A673 (cell line): Measurements from ENCODE around the gene PDLIM1. TPM values are rescaled to one million over a fixed set of nuclear protein-coding genes. Genes with fewer than 3 reads are reported as not detected.
"Not testable (repeated sequence)": the region's sequence is repeated elsewhere in the genome, so short reads cannot be mapped to it uniquely, and the experiment has no call there.

Experiments used
- BruUV-seq: library from RNA; stranded (reverse); fragments of 400-500 nt; replicated peaks from 2 replicates; lab custom pipeline; 2021; lab: Mats Ljungman, UMichigan
- CTCF ChIA-PET: fragments of 300-600 bp; sonication (Branson Sonifier 250); formaldehyde crosslinking; loops from one replicate; lab custom pipeline; 2022; ENCODE audit warnings: antibody characterized with exemption; lab: Charles Lee
- POLR2A ChIA-PET: fragments of 300-600 bp; sonication (Branson Sonifier 250); formaldehyde crosslinking; loops from one replicate; lab custom pipeline; 2022; ENCODE audit warnings: antibody characterized with exemption; ENCODE audit not compliant: low non-redundant PET; lab: Charles Lee
- DNase-seq: peaks from one replicate; pipeline ENCODE4 v3.0.0-alpha.2; 2015; ENCODE audit warnings: low spot score
- H3K27ac ChIP-seq: fragments of 200-600 bp; sonication (generic); 2 replicates; pipeline ENCODE4 v1.5.1; 2016; ENCODE audit warnings: mixed run types, low read depth, mild to moderate bottlenecking, mixed read lengths, antibody characterized with exemption, low read length; ENCODE audit not compliant: poor library complexity, severe bottlenecking
- H3K27me3 ChIP-seq: fragments of 200-600 bp; sonication (generic); replicated peaks from 2 replicates; pipeline ENCODE4 v1.6.1; 2017; ENCODE audit warnings: mixed run types, low read depth, mild to moderate bottlenecking, mixed read lengths, antibody characterized with exemption, low read length; ENCODE audit not compliant: insufficient read depth, poor library complexity
- H3K36me3 ChIP-seq: fragments of 200-600 bp; sonication (generic); 2 replicates; pipeline ENCODE4 v1.6.1; 2016; ENCODE audit warnings: mixed run types, mild to moderate bottlenecking, mixed read lengths, antibody characterized with exemption, low read length; ENCODE audit not compliant: insufficient read depth, poor library complexity, severe bottlenecking
- H3K4me1 ChIP-seq: fragments of 200-600 bp; sonication (generic); 2 replicates; pipeline ENCODE4 v1.6.1; 2017; ENCODE audit warnings: mixed run types, mild to moderate bottlenecking, mixed read lengths, antibody characterized with exemption, low read length; ENCODE audit not compliant: insufficient read depth, poor library complexity, severe bottlenecking
- H3K4me3 ChIP-seq: fragments of 200-600 bp; sonication (generic); 2 replicates; pipeline ENCODE4 v1.5.1; 2016; ENCODE audit warnings: low read depth, mixed run types, mild to moderate bottlenecking, mixed read lengths, low read length; ENCODE audit not compliant: poor library complexity, severe bottlenecking
- H3K9me3 ChIP-seq: fragments of 200-600 bp; sonication (generic); 2 replicates; pipeline ENCODE4 v1.6.1; 2016; ENCODE audit warnings: mixed run types, low read depth, mild to moderate bottlenecking, mixed read lengths, antibody characterized with exemption, low read length; ENCODE audit not compliant: poor library complexity, severe bottlenecking
- CTCF ChIP-seq: fragments of 300-800, 200-600 bp; sonication (generic); conservative IDR thresholded peaks from 2 replicates; pipeline ENCODE4 v1.5.1; 2017; ENCODE audit warnings: low read depth, mild to moderate bottlenecking, antibody characterized with exemption, low read length, moderate library complexity, mixed read lengths
- EZH2 ChIP-seq: fragments of 200-600 bp; sonication (generic); IDR thresholded peaks from 2 replicates; pipeline ENCODE4 v1.6.1; 2017; ENCODE audit warnings: borderline replicate concordance, low read depth, mild to moderate bottlenecking, mixed read lengths, antibody characterized with exemption, low read length; ENCODE audit not compliant: poor library complexity, severe bottlenecking
- intact Hi-C: fragments of 100-400 bp; cut with micrococcal nuclease; formaldehyde crosslinking; loops from one replicate; pipeline ENCODE4 v1.10.0; 2022; ENCODE audit not compliant: unreplicated experiment
- total RNA-seq: library from RNA; stranded (reverse); gene quantifications from 2 replicates; pipeline ENCODE4 v1.2.3, GENCODE V29; 2021

PDLIM1 gene
- total RNA-seq, 1 experiment from 2014 or later: 0.32 TPM

- Histone ChIP-seq H3K4me1 (no peaks in the 10 kb centered on the region), H3K9me3 (no peaks in the 10 kb centered on the region), H3K36me3 (no peaks in the 10 kb centered on the region), H3K27ac (no peak overlapping the region), H3K4me3 (no peak overlapping the region), H3K27me3 (peaks cover 16% of the 10 kb centered on the region)
- TF ChIP-seq EZH2 (no peak), CTCF (no peak)
- ChIA-PET CTCF (no interaction called here), POLR2A (no interaction called here)
- BruUV-seq: no TSS peak
- intact Hi-C loops: loop anchor here (10.0 kb wide), 1 partner anchor 354 kb away; no protein-coding TSS in a partner anchor
- DNase-seq: no peak
Observed at GRCh38 chr10:95240811-95241210, 50.0 kb downstream of the PDLIM1 start.

- H3K27me3 ChIP-seq, H3K4me3 ChIP-seq, H3K9me3 ChIP-seq, DNase-seq, BruUV-seq, H3K27ac ChIP-seq, H3K4me1 ChIP-seq, POLR2A ChIA-PET, H3K36me3 ChIP-seq, CTCF ChIA-PET: not testable (repeated sequence)
- intact Hi-C loops: loop anchor here (10.0 kb wide), 1 partner anchor 355 kb away; no protein-coding TSS in a partner anchor
Observed at GRCh38 chr10:95240096-95240495, 50.7 kb downstream of the PDLIM1 start.

- TF ChIP-seq EZH2: no peak
- TF ChIP-seq CTCF: no peak
- Histone ChIP-seq H3K36me3 (no peaks in the 10 kb centered on the region), H3K27me3 (no peaks in the 10 kb centered on the region), H3K4me1 (no peaks in the 10 kb centered on the region), H3K4me3 (no peak overlapping the region), H3K9me3 (no peaks in the 10 kb centered on the region), H3K27ac (no peak overlapping the region)
- DNase-seq: no peak
- CTCF ChIA-PET: no interaction called here
- no TSS peak for BruUV-seq
- intact Hi-C loops: no loop called here
- POLR2A ChIA-PET: no interaction called here
Observed at GRCh38 chr10:95237376-95238170, 53.2 kb downstream of the PDLIM1 start.
